Right lobe of liver (tissue), 4 donors: ENCODE measurements around the gene HOXD13.

Experiments used
- POLR2A ChIP-seq: fragments of 450-650 bp; IDR thresholded peaks from one replicate; pipeline ENCODE4 v1.6.1; 2017; ENCODE audit warnings: antibody characterized with exemption, mild to moderate bottlenecking
- TF ChIP-seq, protein P1 (sequence below), 4 donors: fragments of 200-600 bp in 3 of 4; fragments of 450-650 bp in 1 of 4; IDR thresholded peaks; one replicate each; pipeline versions ENCODE4 v1.5.1 to v1.8.0; 2016 to 2022; ENCODE audit warnings: antibody characterized with exemption in 4 of 4, mild to moderate bottlenecking in 2 of 4
- donor health status: DM: no; HTN: no; CAD: no.
- donor health status: DM: no; HTN: no; CAD: no.
- donor health status: DM: no; HTN: yes; CAD: no.

DNA sequence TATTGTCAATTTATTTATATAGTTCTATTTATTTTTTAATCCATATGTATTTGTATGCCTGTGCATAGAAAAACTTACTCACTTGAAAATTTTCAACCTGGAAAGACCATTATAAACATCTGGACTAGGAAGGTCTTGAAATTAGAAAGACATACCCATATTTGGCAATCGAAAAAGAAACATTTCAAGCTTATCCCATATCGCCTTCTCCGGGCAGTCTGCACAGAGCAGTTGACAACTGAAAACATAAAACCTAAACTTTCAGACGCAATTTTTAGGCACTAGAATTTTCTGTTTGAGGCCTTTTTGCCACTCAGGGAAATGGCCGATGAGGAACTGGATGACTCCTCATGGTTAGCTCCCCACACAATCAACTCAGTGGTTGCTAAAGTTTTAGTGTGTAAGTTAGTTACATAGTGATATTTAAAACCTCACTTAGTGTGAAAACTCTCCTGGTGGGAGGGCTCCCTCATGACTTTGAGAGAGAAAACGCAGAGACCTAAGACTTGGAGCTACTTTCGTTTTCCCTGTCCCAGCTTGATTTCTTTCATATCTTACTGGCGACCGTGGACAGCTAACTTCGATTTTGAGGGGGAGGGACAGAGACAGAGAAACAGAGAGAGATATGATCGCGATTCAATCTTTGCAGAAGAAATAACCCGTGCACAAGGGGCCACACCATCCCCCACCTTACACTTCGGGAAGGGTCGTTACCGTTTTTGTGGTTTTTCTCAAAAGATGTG lies 3.9 kb downstream of the HOXD13 start:
- TF ChIP-seq, protein P1, sequence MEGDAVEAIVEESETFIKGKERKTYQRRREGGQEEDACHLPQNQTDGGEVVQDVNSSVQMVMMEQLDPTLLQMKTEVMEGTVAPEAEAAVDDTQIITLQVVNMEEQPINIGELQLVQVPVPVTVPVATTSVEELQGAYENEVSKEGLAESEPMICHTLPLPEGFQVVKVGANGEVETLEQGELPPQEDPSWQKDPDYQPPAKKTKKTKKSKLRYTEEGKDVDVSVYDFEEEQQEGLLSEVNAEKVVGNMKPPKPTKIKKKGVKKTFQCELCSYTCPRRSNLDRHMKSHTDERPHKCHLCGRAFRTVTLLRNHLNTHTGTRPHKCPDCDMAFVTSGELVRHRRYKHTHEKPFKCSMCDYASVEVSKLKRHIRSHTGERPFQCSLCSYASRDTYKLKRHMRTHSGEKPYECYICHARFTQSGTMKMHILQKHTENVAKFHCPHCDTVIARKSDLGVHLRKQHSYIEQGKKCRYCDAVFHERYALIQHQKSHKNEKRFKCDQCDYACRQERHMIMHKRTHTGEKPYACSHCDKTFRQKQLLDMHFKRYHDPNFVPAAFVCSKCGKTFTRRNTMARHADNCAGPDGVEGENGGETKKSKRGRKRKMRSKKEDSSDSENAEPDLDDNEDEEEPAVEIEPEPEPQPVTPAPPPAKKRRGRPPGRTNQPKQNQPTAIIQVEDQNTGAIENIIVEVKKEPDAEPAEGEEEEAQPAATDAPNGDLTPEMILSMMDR (IDR thresholded peaks at IDR 0.05) = no peak
- no peak for TF ChIP-seq POLR2A
